Hepatocyte (in vitro differentiated cells): Measurements from ENCODE around the gene PLEKHA5. TPM values are rescaled to one million over a fixed set of nuclear protein-coding genes. Genes with fewer than 3 reads are reported as not detected.
A peak's percentile ranks its signal among the peaks of the same experiment; 100 is the strongest.

Experiments
- DNase-seq: peaks from one replicate; pipeline ENCODE4 v3.0.0-alpha.2; 2016; ENCODE audit warnings: low spot score
- H2AFZ ChIP-seq: fragments of 200-600 bp; sonication (generic); 2 replicates; pipeline ENCODE4 v1.6.0; 2016; ENCODE audit warnings: antibody characterized with exemption, mild to moderate bottlenecking
- H3K27ac ChIP-seq: fragments of 200-600 bp; sonication (generic); 2 replicates; pipeline ENCODE4 v1.5.1; 2016; ENCODE audit warnings: mild to moderate bottlenecking
- H3K27me3 ChIP-seq: fragments of 200-600 bp; sonication (generic); 2 replicates; pipeline ENCODE4 v1.6.1; 2016
- H3K36me3 ChIP-seq: fragments of 200-600 bp; sonication (generic); replicated peaks from 2 replicates; pipeline ENCODE4 v1.5.1; 2016; ENCODE audit warnings: low read depth; ENCODE audit not compliant: insufficient read depth
- H3K4me1 ChIP-seq: fragments of 200-600 bp; sonication (generic); 2 replicates; pipeline ENCODE4 v1.5.1; 2016; ENCODE audit warnings: mild to moderate bottlenecking, moderate library complexity; ENCODE audit not compliant: insufficient read depth
- H3K4me2 ChIP-seq: fragments of 200-600 bp; sonication (generic); 2 replicates; pipeline ENCODE4 v1.6.0; 2016
- H3K4me3 ChIP-seq: fragments of 200-600 bp; sonication (generic); 2 replicates; pipeline ENCODE4 v1.5.1; 2016; ENCODE audit warnings: mild to moderate bottlenecking
- H3K79me2 ChIP-seq: fragments of 200-600 bp; sonication (generic); 2 replicates; pipeline ENCODE4 v1.6.0; 2017; ENCODE audit warnings: mild to moderate bottlenecking
- H3K9me2 ChIP-seq: fragments of 200-600 bp; sonication (generic); replicated peaks from 2 replicates; pipeline ENCODE4 v1.6.0; 2017; ENCODE audit warnings: mild to moderate bottlenecking; ENCODE audit not compliant: insufficient read depth
- H3K9me3 ChIP-seq: fragments of 200-600 bp; sonication (generic); 2 replicates; pipeline ENCODE4 v1.5.1; 2016; ENCODE audit warnings: low read depth, mild to moderate bottlenecking
- H4K20me1 ChIP-seq: fragments of 200-600 bp; sonication (generic); 2 replicates; pipeline ENCODE4 v1.6.0; 2016; ENCODE audit warnings: mild to moderate bottlenecking; ENCODE audit not compliant: insufficient read depth, poor library complexity, severe bottlenecking
- EZH2 ChIP-seq: fragments of 200-600 bp; sonication (generic); IDR thresholded peaks from 2 replicates; pipeline ENCODE4 v1.6.1; 2016; ENCODE audit warnings: antibody characterized with exemption, mild to moderate bottlenecking, borderline replicate concordance
- EZH2phosphoT487 ChIP-seq: fragments of 200-600 bp; sonication (generic); IDR thresholded peaks from one replicate; pipeline ENCODE4 v1.6.1; 2018; ENCODE audit warnings: antibody characterized with exemption, mild to moderate bottlenecking, low read depth, moderate library complexity; ENCODE audit not compliant: unreplicated experiment, severe bottlenecking
- WGBS: methylation state at CpG from one replicate; pipeline ENCODE4 v1.1.6; 2016; ENCODE audit warnings: low lambda C conversion rate; ENCODE audit errors: missing lambda C conversion rate; 5-methylcytosine and 5-hydroxymethylcytosine counted together
- polyA plus RNA-seq: library from polyadenylated mRNA; unstranded; fragments of >200 nt; fragmentation: Nextera tagmentation; extraction: Ambion mirVana; gene quantifications from 2 replicates; pipeline ENCODE4 v1.2.1, GENCODE V29; 2016
- total RNA-seq: library from RNA; depleted of rRNA; stranded (reverse); fragments of >200 nt; gene quantifications from 2 replicates; pipeline ENCODE4 v1.2.3, GENCODE V29; 2014
- TF ChIP-seq, protein P1 (sequence below): fragments of 200-600 bp; sonication (generic); IDR thresholded peaks from 2 replicates; pipeline ENCODE4 v1.5.1; 2016; ENCODE audit warnings: antibody characterized with exemption, mild to moderate bottlenecking; ENCODE audit not compliant: poor library complexity

PLEKHA5 gene
- total and polyA plus RNA-seq, 2 experiments from 2014 or later = 32.2 to 39.6 TPM

DNA sequence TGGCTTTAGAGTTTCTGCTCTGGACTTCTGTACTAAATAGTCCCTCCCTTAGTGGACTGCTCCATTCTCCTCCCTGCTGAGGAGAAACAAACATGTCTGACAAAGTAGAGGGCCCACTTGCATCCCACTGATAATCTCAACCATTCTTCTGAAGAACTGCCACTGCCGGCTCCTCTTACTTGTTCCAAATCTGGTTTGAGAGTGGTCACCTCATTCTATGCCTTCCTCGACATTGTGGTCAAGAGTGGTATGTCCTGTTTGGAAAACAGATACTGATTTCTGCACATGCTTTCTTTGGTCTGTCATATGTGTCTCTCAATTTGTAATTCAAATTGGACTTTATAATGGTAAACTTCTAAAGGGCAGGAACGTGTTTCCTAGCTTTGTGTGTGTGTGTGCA lies 36.3 kb upstream of the PLEKHA5 start:
- H3K4me3 ChIP-seq = no peak overlapping the region
- H4K20me1 ChIP-seq = no peaks in the 10 kb centered on the region
- H2AFZ ChIP-seq = no peak overlapping the region
- DNase-seq = no peak
- peak overlapping the region; percentile 85 for H3K27ac ChIP-seq
- peaks cover 10% of the 10 kb centered on the region for H3K4me1 ChIP-seq
- no peaks in the 10 kb centered on the region for H3K9me3 ChIP-seq
- WGBS = 89% methylated on average over 3 of the region's 3 CpGs
- no peaks in the 10 kb centered on the region for H3K9me2 ChIP-seq
- H3K36me3 ChIP-seq = no peaks in the 10 kb centered on the region
- H3K27me3 ChIP-seq = no peaks in the 10 kb centered on the region
- H3K4me2 ChIP-seq = no peak overlapping the region
- H3K79me2 ChIP-seq = no peaks in the 10 kb centered on the region
- no peak for TF ChIP-seq EZH2
- TF ChIP-seq EZH2phosphoT487 = no peak
- TF ChIP-seq, protein P1, sequence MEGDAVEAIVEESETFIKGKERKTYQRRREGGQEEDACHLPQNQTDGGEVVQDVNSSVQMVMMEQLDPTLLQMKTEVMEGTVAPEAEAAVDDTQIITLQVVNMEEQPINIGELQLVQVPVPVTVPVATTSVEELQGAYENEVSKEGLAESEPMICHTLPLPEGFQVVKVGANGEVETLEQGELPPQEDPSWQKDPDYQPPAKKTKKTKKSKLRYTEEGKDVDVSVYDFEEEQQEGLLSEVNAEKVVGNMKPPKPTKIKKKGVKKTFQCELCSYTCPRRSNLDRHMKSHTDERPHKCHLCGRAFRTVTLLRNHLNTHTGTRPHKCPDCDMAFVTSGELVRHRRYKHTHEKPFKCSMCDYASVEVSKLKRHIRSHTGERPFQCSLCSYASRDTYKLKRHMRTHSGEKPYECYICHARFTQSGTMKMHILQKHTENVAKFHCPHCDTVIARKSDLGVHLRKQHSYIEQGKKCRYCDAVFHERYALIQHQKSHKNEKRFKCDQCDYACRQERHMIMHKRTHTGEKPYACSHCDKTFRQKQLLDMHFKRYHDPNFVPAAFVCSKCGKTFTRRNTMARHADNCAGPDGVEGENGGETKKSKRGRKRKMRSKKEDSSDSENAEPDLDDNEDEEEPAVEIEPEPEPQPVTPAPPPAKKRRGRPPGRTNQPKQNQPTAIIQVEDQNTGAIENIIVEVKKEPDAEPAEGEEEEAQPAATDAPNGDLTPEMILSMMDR = no peak

DNA sequence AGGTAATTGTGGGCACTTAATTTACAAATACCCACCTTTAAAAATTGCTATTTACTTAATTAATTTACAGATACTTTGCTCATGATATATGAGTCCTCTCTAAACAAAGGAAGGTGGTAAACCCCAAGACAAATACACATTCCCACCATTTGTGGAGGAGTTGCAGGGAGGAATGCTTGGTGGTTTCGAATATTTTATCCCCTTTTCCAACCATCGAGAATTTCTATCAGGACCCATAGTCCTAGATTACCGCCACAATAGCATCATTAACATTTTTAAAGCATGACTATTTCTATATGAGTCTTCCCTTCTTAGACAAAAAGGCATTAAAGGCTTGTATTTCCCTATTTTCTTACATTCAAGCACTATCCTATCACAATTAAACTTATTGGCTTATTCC lies 34.2 kb upstream of the PLEKHA5 start:
- no peaks in the 10 kb centered on the region for H3K79me2 ChIP-seq
- H3K27me3 ChIP-seq = no peaks in the 10 kb centered on the region
- 86% methylated on average over 3 of the region's 3 CpGs for WGBS
- H3K4me2 ChIP-seq = peak overlapping the region; percentile 60
- no peaks in the 10 kb centered on the region for H4K20me1 ChIP-seq
- H2AFZ ChIP-seq = peak overlapping the region; percentile 15
- peak overlapping the region; percentile 78 for H3K27ac ChIP-seq
- no peaks in the 10 kb centered on the region for H3K36me3 ChIP-seq
- no peak for DNase-seq
- TF ChIP-seq, protein P1 = no peak
- no peak for TF ChIP-seq EZH2
- no peaks in the 10 kb centered on the region for H3K9me2 ChIP-seq
- no peaks in the 10 kb centered on the region for H3K9me3 ChIP-seq
- peaks cover 10% of the 10 kb centered on the region for H3K4me1 ChIP-seq
- no peak overlapping the region for H3K4me3 ChIP-seq

DNA sequence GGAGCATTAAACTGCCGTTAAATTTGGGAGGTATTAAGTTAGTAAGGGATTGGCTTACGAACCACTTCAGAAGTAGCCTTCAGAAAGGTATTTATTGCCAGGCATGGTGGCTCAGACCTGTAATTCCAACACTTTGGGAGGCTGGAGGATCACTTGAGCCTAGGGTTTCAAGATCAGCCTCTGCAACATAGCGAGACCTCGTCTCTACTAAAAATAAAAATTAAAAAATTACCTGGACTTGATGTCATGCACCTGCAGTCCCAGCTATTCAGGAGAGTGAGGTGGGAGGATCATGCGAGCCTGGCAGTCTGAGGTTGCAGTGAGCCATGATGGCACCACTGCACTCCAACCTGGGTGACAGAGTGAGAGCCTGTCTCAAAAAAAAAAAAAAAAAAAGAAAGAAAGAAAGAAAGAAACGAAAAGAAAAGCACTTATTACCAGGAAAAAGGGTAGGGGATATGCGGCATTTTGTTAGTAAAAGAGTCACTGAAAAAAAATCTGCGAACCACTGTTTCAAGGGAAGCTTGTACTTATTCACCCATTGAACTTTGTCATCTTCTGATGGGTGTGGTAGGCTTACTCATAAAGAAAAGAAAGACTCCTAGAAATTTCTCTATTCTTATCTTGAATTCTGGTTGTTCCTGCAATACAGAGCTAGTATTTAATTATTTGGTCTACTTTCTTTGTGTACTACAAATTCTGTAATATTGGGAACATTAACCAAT lies 33.6 kb upstream of the PLEKHA5 start:
- Histone ChIP-seq H3K4me1 (peaks cover 10% of the 10 kb centered on the region), H3K9me2 (no peaks in the 10 kb centered on the region), H3K27me3 (no peaks in the 10 kb centered on the region), H3K27ac (peak overlapping the region; percentile 78), H3K36me3 (no peaks in the 10 kb centered on the region), H3K4me3 (no peak overlapping the region), H3K79me2 (no peaks in the 10 kb centered on the region), H4K20me1 (no peaks in the 10 kb centered on the region), H3K4me2 (peak overlapping the region; percentile 60), H3K9me3 (no peaks in the 10 kb centered on the region), H2AFZ (peak overlapping the region; percentile 15)
- peak; percentile 32 for DNase-seq
- 84% methylated on average over 8 of the region's 8 CpGs for WGBS
- TF ChIP-seq EZH2phosphoT487 (no peak), EZH2 (no peak)
- TF ChIP-seq, protein P1 = no peak
